ENCODE data around the gene THADA.

GRCh38 chr2:43210125-43210466 is 385.7 kb downstream of the THADA start:
- TF ChIP-seq POLR2AphosphoS5 (IDR thresholded peaks at IDR 0.05; ENCODE audit: low read depth, low read length), result no peak
- TF ChIP-seq REST (IDR thresholded peaks at IDR 0.05; ENCODE audit: insufficient read depth in 1 of 2, low read depth in 2 of 2, low read length in 2 of 2), result no peak
- no peak for TF ChIP-seq TAF1 (IDR thresholded peaks at IDR 0.05; ENCODE audit: borderline replicate concordance, insufficient read depth, low read length)
- TF ChIP-seq SIN3A (IDR thresholded peaks at IDR 0.05; ENCODE audit: borderline replicate concordance, insufficient read depth, low read length), result no peak
- TF ChIP-seq FOXP2 (optimal IDR thresholded peaks at IDR 0.05; ENCODE audit: borderline replicate concordance, extremely low read depth, extremely low read length, insufficient read depth), result no peak
